HG03025 (cell line): ENCODE results near the gene PSEN1.

Experiments
- ATAC-seq: cut with Tn5 transposase; IDR thresholded peaks from one replicate; pipeline ENCODE4 v1.9.1; 2021; ENCODE audit warnings: mild to moderate bottlenecking, moderate library complexity; ENCODE audit not compliant: unreplicated experiment, low FRiP score

The PSEN1 gene

GRCh38 chr14:73211251-73212040 lies 75.1 kb downstream of the PSEN1 start:
- no peak for ATAC-seq

- no peak for ATAC-seq
Measured at GRCh38 chr14:73216030-73216429, 79.7 kb downstream of the PSEN1 start.

DNA sequence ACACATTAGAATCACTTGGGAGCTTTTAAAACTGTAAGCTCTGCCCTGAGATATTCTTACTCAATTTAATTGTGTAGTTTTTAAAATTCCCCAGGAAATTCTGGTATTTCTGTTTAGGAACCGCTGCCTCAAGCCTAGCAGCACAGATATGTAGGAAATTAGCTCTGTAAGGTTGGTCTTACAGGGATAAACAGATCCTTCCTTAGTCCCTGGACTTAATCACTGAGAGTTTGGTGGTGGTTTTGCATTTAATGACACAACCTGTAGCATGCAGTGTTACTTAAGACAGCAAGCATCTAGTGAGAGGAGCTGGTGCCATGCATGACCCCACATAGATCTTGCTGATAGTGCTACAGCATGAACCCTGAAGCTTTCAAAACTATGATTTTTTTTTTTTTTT lies 81.1 kb downstream of the PSEN1 start:
- ATAC-seq = no peak

DNA sequence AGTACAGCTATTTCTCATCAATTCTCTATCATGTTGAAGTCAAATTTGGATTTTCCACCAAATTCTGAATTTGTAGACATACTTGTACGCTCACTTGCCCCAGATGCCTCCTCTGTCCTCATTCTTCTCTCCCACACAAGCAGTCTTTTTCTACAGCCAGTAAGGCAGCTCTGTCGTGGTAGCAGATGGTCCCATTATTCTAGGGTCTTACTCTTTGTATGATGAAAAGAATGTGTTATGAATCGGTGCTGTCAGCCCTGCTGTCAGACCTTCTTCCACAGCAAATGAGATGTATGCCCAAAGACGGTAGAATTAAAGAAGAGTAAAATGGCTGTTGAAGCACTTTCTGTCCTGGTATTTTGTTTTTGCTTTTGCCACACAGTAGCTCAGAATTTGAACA lies 83.8 kb downstream of the PSEN1 start:
- no peak for ATAC-seq

DNA sequence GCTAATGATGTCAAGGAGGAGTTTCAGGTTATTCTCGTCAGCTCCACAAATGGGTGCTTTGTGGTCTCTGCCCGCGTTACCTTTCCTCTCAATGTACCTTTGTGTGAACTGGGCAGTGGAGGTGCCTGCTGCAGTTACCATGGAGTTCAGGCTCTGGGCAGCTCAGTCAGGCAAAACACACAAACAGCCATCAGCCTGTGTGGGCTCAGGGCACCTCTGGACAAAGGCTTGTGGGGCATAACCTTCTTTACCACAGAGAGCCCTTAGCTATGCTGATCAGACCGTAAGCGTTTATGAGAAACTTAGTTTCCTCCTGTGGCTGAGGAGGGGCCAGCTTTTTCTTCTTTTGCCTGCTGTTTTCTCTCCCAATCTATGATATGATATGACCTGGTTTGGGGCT lies 84.3 kb downstream of the PSEN1 start:
- ATAC-seq = no peak

GRCh38 chr14:73221945-73222344 lies 85.6 kb downstream of the PSEN1 start:
- no peak for ATAC-seq

- no peak for ATAC-seq
Measured at GRCh38 chr14:73223049-73223448, 86.7 kb downstream of the PSEN1 start.

DNA sequence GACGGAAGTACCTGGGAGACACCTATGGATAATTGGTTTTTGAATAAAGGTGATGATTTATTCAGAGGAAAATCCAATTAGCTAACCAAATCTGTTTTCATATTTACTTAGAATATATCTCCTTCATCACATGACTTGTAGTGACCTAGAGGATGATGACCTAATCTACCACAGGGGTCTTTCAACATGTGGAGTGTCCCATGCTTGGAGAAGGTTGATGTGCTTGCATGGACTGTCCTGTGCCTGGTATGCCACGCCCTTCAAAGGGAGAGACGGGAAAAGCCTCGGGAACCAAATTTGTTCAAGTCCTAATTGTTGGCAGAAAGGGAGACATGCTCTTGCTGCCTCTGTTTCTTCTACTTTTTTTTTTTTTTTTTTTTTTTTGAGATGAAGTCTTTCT lies 89.2 kb downstream of the PSEN1 start:
- ATAC-seq = no peak

DNA sequence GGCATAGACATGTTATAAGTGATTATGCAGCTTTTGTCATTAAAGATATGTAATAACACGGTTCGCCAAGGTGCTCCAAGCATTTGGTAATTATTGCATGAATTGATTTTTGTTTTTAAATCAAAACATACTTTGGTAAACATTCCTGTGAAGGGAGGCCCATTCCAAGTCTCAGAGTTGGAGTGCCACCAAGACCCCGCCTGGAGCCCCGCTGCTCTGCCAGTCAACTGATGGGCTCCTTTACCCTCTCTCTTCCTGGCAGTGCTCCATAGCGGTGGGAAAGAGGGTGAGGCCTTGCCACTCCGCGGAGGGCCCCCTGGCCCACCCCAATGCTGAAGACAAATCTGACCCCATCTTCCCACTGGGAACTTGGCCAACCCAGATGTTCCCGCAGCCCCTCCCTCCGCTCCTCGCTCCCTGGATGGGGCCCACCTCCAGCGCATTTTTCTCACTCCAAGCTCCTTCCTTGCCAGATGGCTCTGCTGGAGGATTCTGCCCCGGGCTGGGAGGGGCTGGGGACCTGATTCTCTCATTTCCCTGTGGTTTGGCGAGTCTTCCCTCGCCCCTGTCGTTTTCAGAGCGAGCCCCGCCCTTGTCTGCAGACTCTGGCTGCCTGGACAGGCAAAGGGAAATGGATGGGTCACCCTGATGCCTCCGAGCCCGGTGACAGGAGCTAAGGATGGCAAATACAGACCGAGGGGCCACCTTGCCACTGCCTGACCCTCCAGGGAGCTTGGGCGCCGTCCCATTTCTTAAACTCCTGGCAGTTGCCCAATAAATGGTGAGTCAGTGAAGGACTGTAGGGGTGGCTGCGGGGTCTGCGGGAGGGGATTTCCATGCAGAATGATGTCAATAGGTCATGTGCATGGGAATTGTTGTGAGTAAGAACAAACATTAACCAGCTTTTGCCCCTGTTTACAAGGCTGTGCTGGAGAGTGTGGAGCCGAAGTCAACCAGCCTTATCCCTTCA lies 91.8 kb downstream of the PSEN1 start:
- ATAC-seq = no peak

DNA sequence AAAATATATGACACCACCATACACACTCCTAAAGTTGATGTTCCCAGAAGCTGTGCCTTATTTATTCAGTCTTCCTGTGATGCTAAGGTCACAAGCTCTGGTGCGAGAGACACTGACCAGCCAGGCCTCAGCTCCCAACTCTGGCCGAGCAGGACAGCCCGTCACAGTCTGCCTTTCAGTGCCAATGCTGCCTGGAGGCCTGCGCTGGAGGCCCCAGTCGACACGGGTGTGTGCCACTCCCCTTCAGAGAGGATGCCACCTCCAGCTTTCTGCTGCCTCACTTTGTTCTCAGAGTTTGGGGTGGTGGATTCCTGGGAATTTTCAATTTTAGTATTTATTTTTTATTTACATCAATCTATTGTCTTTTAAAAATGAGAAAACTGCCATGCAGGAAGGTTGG lies 93.7 kb downstream of the PSEN1 start:
- ATAC-seq = no peak

DNA sequence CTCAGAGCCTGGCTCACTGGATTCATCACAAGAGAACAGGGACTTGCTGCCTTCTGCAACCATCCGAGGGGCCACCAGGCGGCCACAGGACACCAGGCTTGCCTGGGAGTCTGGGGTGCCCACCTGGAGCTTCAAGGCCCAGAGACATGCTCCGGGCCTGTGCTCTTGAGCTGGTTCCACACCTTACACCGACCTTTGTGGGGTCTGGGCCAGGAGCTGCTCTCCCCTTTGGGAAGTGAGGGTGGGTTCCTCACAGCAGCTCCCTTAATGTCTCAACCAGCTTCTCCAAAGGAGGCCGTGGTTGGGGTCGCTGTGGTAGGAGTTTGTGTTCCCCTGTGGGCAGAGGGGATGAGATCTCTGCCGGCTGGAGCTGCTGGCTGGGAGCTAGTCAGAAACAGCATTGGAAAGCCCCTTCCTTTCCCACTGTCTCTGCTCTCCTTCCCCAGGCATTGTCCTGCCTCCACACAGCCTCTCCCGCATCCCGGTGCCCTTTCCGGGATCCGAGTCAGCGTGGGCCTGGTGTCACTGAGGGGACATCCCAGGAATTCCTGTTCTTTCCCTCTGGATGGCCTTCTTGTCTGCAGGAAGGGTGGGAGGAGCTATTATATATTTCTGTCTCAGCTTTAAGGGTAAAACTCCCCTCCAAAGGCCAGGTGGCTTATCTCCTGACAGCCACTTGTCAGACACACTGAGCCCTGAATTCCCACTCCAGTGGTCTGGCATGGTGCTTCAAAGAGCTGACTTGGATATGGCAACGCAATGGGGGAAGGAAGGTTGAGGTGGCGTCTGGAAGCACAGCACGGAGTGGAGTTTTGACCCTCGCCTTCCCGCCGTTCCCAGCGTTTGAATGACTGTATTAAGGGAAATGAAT lies 95.9 kb downstream of the PSEN1 start:
- ATAC-seq = no peak

GRCh38 chr14:73232984-73233383 lies 96.7 kb downstream of the PSEN1 start:
- no peak for ATAC-seq

- ATAC-seq = no peak
Measured at GRCh38 chr14:73233564-73233963, 97.3 kb downstream of the PSEN1 start.

DNA sequence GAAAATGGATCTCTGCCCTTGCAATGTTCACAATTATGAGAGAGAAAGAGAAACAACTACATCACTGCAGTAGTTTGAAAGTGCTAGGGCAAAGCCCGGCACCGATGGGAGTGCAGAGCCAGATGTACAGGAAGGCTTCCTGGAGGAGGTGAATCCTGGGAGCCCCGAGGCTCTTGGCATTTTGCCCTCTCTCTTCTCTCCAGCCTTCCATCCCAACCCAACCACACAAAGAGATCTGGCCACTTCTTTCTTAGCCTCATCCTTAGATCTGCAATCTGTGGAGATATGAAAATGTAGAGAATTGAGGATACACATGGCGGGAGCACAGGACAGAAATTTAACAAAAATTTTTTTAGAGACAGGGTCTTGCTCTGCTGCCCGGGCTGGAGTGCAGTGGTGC lies 97.7 kb downstream of the PSEN1 start:
- ATAC-seq = no peak

DNA sequence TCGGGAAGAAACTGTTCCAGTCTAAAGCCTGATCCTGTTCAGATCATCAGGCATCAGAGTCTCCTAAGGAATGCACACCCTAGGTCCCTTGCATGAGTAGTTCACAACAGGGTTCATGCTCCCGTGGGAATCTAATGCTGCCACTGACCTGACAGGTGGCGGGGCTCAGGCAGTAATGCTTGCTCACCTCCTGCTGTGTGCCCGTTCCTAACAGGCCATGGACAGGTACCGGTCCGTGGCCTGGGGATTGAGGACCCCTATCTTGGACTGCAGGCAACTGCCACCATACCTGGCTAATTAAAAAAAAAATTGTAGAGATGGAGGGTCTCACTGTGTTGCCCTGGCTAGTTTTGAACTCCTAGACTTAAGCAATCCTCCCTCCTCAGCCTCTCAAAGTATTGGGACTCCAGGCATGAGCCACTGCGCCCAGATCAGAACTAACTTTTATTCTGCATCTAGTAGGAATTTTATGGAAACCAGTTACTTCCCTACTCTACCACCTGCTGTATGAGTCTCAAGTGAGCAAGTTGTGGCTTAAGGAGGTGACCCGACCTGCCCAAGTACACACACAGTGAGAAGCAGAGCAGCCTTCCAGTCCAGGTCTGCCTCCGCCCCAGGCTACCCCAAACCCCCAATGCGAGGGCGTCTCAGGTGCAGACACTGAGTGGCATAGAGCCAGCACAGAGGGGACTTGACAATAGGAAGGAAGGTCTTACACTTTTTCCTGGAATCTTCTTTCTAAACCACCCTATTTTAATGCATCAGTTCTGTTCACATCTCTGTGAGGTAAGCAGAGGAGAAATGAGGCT lies 98.5 kb downstream of the PSEN1 start:
- ATAC-seq = no peak

DNA sequence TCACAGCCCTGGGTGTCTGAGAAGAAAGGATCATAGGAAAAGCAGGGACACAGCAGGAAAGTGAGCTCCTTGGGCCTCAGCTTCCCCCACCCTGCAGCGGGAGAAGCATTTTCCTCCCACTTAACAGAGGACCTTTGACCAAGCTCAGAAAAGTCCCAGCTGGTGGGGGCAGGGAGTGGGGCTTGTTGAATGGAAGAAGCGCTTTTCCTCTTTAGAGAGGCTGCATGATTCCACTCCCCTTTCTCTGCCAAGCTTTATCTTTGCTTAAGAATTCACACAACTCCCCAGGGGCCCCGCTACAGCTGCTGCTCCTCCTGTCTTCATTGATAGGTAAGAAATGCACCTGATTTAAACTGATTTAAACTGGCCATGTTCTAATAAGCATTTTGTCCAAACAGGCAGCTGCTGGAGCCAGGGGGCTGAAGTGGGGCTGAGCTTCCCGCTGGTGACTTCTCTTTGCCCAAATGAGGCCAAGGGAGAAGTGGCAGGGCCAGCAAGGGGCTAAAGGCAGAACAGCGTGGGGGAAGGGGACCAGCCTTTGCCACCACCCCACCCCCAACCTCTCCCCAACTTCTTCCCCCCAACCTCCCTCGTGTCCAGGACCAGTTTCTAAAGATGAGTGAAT lies 99.3 kb downstream of the PSEN1 start:
- no peak for ATAC-seq

DNA sequence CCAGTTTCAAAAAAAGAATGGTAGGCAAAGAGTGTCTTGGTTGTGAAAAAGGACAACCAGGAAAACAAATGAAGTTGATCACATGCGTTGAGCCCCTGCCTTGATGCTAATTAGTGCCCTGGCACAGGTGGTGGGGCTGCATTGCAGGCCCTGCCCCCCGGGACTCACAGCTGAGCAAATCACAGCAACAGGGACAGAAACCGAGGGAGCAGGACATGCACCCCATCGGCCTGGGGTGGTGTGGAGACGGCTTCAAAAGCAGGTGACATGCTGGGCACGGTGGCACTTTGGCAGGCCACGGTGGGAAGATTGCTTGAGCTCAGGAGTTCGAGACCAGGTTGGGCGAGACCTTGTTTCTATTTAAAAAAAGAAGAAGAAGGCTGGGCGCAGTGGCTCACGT lies 99.8 kb downstream of the PSEN1 start:
- no peak for ATAC-seq

GRCh38 chr14:73236752-73237218 lies 100.5 kb downstream of the PSEN1 start:
- ATAC-seq = no peak

DNA sequence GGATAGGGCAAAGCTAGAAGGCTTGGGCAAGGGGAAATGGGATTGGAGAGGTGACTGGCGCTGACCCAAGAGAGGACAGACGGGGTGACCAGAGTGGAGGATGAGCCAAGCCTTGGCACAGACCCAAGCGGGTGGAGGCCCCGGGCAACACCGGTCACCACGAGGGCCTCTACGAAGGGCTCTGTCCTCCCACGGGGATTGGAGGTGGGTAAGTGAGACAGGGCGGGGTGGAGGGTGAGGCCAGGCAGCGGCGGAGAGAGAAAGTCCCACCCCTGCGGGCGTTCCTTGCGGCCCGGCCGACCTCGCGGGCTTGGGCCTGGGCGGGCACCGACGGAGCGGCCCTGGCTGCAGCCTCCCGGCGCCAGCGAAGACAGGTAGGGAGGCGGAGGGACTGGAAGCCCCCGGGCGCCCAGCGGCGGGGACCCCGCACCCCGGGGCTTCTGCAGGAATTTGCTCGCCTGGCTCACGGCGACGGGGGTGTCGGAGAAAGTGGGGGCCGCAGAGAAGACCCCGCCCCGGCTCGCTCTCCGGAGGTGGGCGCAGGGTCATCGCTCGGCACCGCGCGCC lies 101.0 kb downstream of the PSEN1 start, which contains the start of gene PAPLN:
Gene PAPLN, plus strand, starts transcription at position 288 of the 567 bp plus-strand sequence. CDS start 2,273 bp downstream, outside the sequence.
- no peak for ATAC-seq
